Measurements from ENCODE around the gene SAXO1. TPM values are rescaled to one million over a fixed set of nuclear protein-coding genes. Genes with fewer than 3 reads are reported as not detected.

The SAXO1 gene
- total and polyA plus RNA-seq, 4 donors, result under 0.01 to 0.05 (median 0.01) TPM; not detected in 1

- WGBS, result 95% methylated on average over 2 of the region's 2 CpGs
- H3K9ac ChIP-seq (ENCODE audit: low read depth in 1 of 2, low read length in 2 of 2), result no peak overlapping the region
- H3K9me3 ChIP-seq (ENCODE audit: control insufficient read depth in 4 of 4, low read length in 3 of 4), result no peaks in the 10 kb centered on the region
- no peak for DNase-seq (ENCODE audit: low spot score)
- H3K4me1 ChIP-seq (ENCODE audit: control insufficient read depth in 4 of 4, insufficient read depth in 4 of 4, low read length in 3 of 4), result no peaks in the 10 kb centered on the region
- H3K27me3 ChIP-seq (ENCODE audit: control insufficient read depth in 4 of 4, insufficient read depth in 4 of 4, low read length in 3 of 4), result peaks cover 0 to 2% (median 0%) of the 10 kb centered on the region in 4 donors
- H3K36me3 ChIP-seq (ENCODE audit: control insufficient read depth in 4 of 4, insufficient read depth in 3 of 4, low read depth in 1 of 4, low read length in 3 of 4), result no peaks in the 10 kb centered on the region
- no peak overlapping the region for H3K27ac ChIP-seq (ENCODE audit: low read depth in 1 of 2, low read length in 2 of 2)
- H3K4me3 ChIP-seq (ENCODE audit: low read depth in 1 of 3, low read length in 3 of 3), result no peak overlapping the region
- TF ChIP-seq EGR1 (IDR thresholded peaks at IDR 0.05; ENCODE audit: low read depth in 2 of 2) (no peak), RXRA (IDR thresholded peaks at IDR 0.05) (no peak), SP1 (IDR thresholded peaks at IDR 0.05) (no peak), JUND (IDR thresholded peaks at IDR 0.05) (no peak), ATF3 (IDR thresholded peaks at IDR 0.05) (no peak), FOXA2 (IDR thresholded peaks at IDR 0.05) (no peak), NR2F2 (IDR thresholded peaks at IDR 0.05) (no peak), FOXA1 (IDR thresholded peaks at IDR 0.05) (no peak), YY1 (IDR thresholded peaks at IDR 0.05) (no peak), GABPA (IDR thresholded peaks at IDR 0.05 in 1 of 2, conservative IDR thresholded peaks at IDR 0.05 in 1 of 2) (no peak), HNF4G (IDR thresholded peaks at IDR 0.05) (no peak), ZBTB33 (IDR thresholded peaks at IDR 0.05) (no peak), TAF1 (conservative IDR thresholded peaks at IDR 0.05) (no peak), RAD21 (IDR thresholded peaks at IDR 0.05) (no peak), HNF4A (conservative IDR thresholded peaks at IDR 0.05) (no peak)
- TF ChIP-seq, protein P1, sequence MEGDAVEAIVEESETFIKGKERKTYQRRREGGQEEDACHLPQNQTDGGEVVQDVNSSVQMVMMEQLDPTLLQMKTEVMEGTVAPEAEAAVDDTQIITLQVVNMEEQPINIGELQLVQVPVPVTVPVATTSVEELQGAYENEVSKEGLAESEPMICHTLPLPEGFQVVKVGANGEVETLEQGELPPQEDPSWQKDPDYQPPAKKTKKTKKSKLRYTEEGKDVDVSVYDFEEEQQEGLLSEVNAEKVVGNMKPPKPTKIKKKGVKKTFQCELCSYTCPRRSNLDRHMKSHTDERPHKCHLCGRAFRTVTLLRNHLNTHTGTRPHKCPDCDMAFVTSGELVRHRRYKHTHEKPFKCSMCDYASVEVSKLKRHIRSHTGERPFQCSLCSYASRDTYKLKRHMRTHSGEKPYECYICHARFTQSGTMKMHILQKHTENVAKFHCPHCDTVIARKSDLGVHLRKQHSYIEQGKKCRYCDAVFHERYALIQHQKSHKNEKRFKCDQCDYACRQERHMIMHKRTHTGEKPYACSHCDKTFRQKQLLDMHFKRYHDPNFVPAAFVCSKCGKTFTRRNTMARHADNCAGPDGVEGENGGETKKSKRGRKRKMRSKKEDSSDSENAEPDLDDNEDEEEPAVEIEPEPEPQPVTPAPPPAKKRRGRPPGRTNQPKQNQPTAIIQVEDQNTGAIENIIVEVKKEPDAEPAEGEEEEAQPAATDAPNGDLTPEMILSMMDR (IDR thresholded peaks at IDR 0.05; ENCODE audit: low read depth, low read length, missing input control), result no peak
- TF ChIP-seq, protein P2, sequence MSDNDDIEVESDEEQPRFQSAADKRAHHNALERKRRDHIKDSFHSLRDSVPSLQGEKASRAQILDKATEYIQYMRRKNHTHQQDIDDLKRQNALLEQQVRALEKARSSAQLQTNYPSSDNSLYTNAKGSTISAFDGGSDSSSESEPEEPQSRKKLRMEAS (IDR thresholded peaks at IDR 0.05), result no peak
- TF ChIP-seq, protein P3, sequence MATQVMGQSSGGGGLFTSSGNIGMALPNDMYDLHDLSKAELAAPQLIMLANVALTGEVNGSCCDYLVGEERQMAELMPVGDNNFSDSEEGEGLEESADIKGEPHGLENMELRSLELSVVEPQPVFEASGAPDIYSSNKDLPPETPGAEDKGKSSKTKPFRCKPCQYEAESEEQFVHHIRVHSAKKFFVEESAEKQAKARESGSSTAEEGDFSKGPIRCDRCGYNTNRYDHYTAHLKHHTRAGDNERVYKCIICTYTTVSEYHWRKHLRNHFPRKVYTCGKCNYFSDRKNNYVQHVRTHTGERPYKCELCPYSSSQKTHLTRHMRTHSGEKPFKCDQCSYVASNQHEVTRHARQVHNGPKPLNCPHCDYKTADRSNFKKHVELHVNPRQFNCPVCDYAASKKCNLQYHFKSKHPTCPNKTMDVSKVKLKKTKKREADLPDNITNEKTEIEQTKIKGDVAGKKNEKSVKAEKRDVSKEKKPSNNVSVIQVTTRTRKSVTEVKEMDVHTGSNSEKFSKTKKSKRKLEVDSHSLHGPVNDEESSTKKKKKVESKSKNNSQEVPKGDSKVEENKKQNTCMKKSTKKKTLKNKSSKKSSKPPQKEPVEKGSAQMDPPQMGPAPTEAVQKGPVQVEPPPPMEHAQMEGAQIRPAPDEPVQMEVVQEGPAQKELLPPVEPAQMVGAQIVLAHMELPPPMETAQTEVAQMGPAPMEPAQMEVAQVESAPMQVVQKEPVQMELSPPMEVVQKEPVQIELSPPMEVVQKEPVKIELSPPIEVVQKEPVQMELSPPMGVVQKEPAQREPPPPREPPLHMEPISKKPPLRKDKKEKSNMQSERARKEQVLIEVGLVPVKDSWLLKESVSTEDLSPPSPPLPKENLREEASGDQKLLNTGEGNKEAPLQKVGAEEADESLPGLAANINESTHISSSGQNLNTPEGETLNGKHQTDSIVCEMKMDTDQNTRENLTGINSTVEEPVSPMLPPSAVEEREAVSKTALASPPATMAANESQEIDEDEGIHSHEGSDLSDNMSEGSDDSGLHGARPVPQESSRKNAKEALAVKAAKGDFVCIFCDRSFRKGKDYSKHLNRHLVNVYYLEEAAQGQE (IDR thresholded peaks at IDR 0.05), result no peak
Measured at GRCh38 chr9:18903450-18903849, 129.6 kb downstream of the SAXO1 start.
